Measurements from ENCODE around the gene SCARB1. TPM values are rescaled to one million over a fixed set of nuclear protein-coding genes. Genes with fewer than 3 reads are reported as not detected.

The SCARB1 gene
- total RNA-seq, 4 donors from 2014 or later, result 33.7 to 252 (median 43.6) TPM

GRCh38 chr12:124743479-124744272 is 120.0 kb downstream of the SCARB1 start:
- in situ Hi-C loops (cut with MboI; ENCODE audit: low pct_ligation_motif_present in 1 of 4, low pct_unique_long_range_greater_than_20kb in 1 of 4, low sequenced_read_pairs in 3 of 4), result no loop called here
- intact Hi-C loops (cut with DNase I; ENCODE audit: low total_unique reads), result no loop called here
- no peak for TF ChIP-seq POLR2AphosphoS5 (IDR thresholded peaks at IDR 0.05)
- TF ChIP-seq CTCF (IDR thresholded peaks at IDR 0.05), result no peak
- TF ChIP-seq EP300 (IDR thresholded peaks at IDR 0.05; ENCODE audit: low read depth), result no peak
- TF ChIP-seq POLR2A (IDR thresholded peaks at IDR 0.05), result no peak
- no peaks in the 10 kb centered on the region for H3K36me3 ChIP-seq
- peaks cover 25 to 35% (median 29%) of the 10 kb centered on the region in 4 donors for H3K4me1 ChIP-seq
- no peaks in the 10 kb centered on the region for H3K9me3 ChIP-seq
- H3K27ac ChIP-seq, result peak overlapping the region; percentile 79 to 90 (median 82)
- DNase-seq, result no peak
- no peaks in the 10 kb centered on the region for H3K27me3 ChIP-seq
- WGBS, 2 donors (ENCODE audit: low coverage in 1 of 2), result 84 to 95% methylated on average over 4 to 18 of the region's 18 CpGs
- no peak overlapping the region for H3K4me3 ChIP-seq

DNA sequence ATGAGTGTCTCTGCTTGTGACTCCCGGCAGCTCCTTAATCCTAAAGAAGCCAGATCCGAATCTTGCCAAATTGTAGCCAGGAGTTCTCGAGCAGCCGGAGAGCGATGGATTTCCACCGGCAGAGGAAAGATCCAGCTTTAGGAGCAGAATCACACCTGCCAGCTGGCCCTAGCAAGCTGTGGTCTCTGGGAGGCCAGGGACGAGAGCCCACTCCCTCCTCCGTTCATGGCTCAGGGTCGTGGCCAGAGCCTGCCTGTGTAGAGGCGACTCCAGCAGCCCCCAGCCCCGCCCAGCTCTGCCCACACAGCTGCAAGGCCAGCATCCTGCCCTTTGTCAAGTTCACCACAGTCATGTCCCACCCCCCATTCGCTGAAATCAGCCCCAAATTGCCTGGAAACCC is 121.0 kb downstream of the SCARB1 start:
- peak overlapping the region; percentile 79 to 90 (median 82) for H3K27ac ChIP-seq
- no peaks in the 10 kb centered on the region for H3K9me3 ChIP-seq
- in situ Hi-C loops (cut with MboI; ENCODE audit: low pct_ligation_motif_present in 1 of 4, low pct_unique_long_range_greater_than_20kb in 1 of 4, low sequenced_read_pairs in 3 of 4) (no loop called here), intact Hi-C loops (cut with DNase I; ENCODE audit: low total_unique reads) (no loop called here)
- H3K4me3 ChIP-seq, result peak overlapping the region in 1 of 4 donors; percentile 10
- DNase-seq, result no peak
- H3K4me1 ChIP-seq, result peaks cover 24 to 31% (median 25%) of the 10 kb centered on the region in 4 donors
- 67% methylated on average over 12 of the region's 12 CpGs; no CpG with 5 or more reads in 1 of the 2 donors for WGBS, 2 donors (ENCODE audit: low coverage in 1 of 2)
- H3K27me3 ChIP-seq, result no peaks in the 10 kb centered on the region
- no peaks in the 10 kb centered on the region for H3K36me3 ChIP-seq
- TF ChIP-seq POLR2A (IDR thresholded peaks at IDR 0.05) (no peak), CTCF (IDR thresholded peaks at IDR 0.05) (no peak), EP300 (IDR thresholded peaks at IDR 0.05; ENCODE audit: low read depth) (no peak), POLR2AphosphoS5 (IDR thresholded peaks at IDR 0.05) (no peak)

GRCh38 chr12:124742111-124742510 is 121.6 kb downstream of the SCARB1 start:
- peak overlapping the region in 1 of 4 donors; percentile 10 for H3K4me3 ChIP-seq
- in situ Hi-C loops (cut with MboI; ENCODE audit: low pct_ligation_motif_present in 1 of 4, low pct_unique_long_range_greater_than_20kb in 1 of 4, low sequenced_read_pairs in 3 of 4), result no loop called here
- TF ChIP-seq POLR2A (IDR thresholded peaks at IDR 0.05), result no peak
- TF ChIP-seq POLR2AphosphoS5 (IDR thresholded peaks at IDR 0.05), result peak in 2 of 3 donors; percentile 52 to 54
- no peak for TF ChIP-seq EP300 (IDR thresholded peaks at IDR 0.05; ENCODE audit: low read depth)
- no peak for TF ChIP-seq CTCF (IDR thresholded peaks at IDR 0.05)
- intact Hi-C loops (cut with DNase I; ENCODE audit: low total_unique reads), result no loop called here
- H3K36me3 ChIP-seq, result no peaks in the 10 kb centered on the region
- H3K9me3 ChIP-seq, result no peaks in the 10 kb centered on the region
- WGBS, 2 donors (ENCODE audit: low coverage in 1 of 2), result 37% methylated on average over 4 of the region's 12 CpGs; no CpG with 5 or more reads in 1 of the 2 donors
- no peak for DNase-seq
- no peaks in the 10 kb centered on the region for H3K27me3 ChIP-seq
- peaks cover 19 to 25% (median 20%) of the 10 kb centered on the region in 4 donors for H3K4me1 ChIP-seq
- H3K27ac ChIP-seq, result peak overlapping the region; percentile 79 to 90 (median 82)

DNA sequence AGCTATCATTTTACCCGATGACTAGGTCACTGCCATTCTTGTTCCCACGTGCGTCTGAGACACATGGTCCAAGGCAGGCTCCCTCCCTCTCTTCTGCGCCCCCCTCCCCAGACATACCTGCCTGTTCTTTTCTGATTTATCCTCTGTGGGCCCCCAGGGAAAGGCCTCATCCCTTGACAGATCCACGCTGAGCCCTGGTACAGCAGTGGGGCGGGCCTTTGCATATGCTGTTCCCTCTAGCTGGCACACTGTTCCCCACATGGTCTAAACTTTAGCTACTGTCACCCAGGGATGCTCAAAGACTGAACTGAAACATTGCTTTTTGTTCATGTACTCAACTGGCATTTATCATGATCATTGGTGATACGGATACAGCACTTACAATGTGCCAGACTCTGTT is 122.5 kb downstream of the SCARB1 start:
- H3K27me3 ChIP-seq, result no peaks in the 10 kb centered on the region
- in situ Hi-C loops (cut with MboI; ENCODE audit: low pct_ligation_motif_present in 1 of 4, low pct_unique_long_range_greater_than_20kb in 1 of 4, low sequenced_read_pairs in 3 of 4) (no loop called here), intact Hi-C loops (cut with DNase I; ENCODE audit: low total_unique reads) (no loop called here)
- H3K9me3 ChIP-seq, result no peaks in the 10 kb centered on the region
- no peak for TF ChIP-seq EP300 (IDR thresholded peaks at IDR 0.05; ENCODE audit: low read depth)
- no peak for TF ChIP-seq POLR2A (IDR thresholded peaks at IDR 0.05)
- TF ChIP-seq POLR2AphosphoS5 (IDR thresholded peaks at IDR 0.05), result no peak
- no peak for TF ChIP-seq CTCF (IDR thresholded peaks at IDR 0.05)
- peaks cover 10 to 16% (median 11%) of the 10 kb centered on the region in 4 donors for H3K4me1 ChIP-seq
- no peaks in the 10 kb centered on the region for H3K36me3 ChIP-seq
- DNase-seq, result no peak
- H3K4me3 ChIP-seq, result no peak overlapping the region
- WGBS, 2 donors (ENCODE audit: low coverage in 1 of 2), result 84 to 100% methylated on average over 2 to 7 of the region's 7 CpGs
- peak overlapping the region; percentile 48 to 82 (median 69) for H3K27ac ChIP-seq
